IPS DF 6.9 (cell line): ENCODE measurements around the gene SORCS2.

Experiments
- DNase-seq: peaks from one replicate; pipeline ENCODE4 v3.0.0-alpha.2; 2013; ENCODE audit warnings: low read depth, low spot score
- H3K27ac ChIP-seq: one replicate; pipeline ENCODE4 v1.5.1; 2013; ENCODE audit warnings: low read length, control low read depth
- H3K27me3 ChIP-seq: 2 replicates; pipeline ENCODE4 v1.6.1; 2013; ENCODE audit warnings: mild to moderate bottlenecking, low read length; ENCODE audit not compliant: control insufficient read depth, insufficient read depth
- H3K36me3 ChIP-seq: 2 replicates; pipeline ENCODE4 v1.6.1; 2013; ENCODE audit warnings: low read length; ENCODE audit not compliant: control insufficient read depth, insufficient read depth
- H3K4me1 ChIP-seq: 2 replicates; pipeline ENCODE4 v1.6.1; 2013; ENCODE audit warnings: low read length; ENCODE audit not compliant: control insufficient read depth, insufficient read depth
- H3K4me3 ChIP-seq: 2 replicates; pipeline ENCODE4 v1.5.1; 2013; ENCODE audit warnings: mild to moderate bottlenecking, low read length
- H3K9me3 ChIP-seq: 2 replicates; pipeline ENCODE4 v1.6.1; 2013; ENCODE audit warnings: low read length, inconsistent platforms; ENCODE audit not compliant: control insufficient read depth, insufficient read depth
- WGBS: extraction: QIAGEN DNeasy Blood & Tissue Kit; methylation state at CpG from one replicate; pipeline ENCODE4 v1.1.7; 2013; ENCODE audit warnings: mixed read lengths, missing lambda C conversion rate; ENCODE audit not compliant: insufficient read length, insufficient coverage; 5-methylcytosine and 5-hydroxymethylcytosine counted together

The SORCS2 gene

GRCh38 chr4:7535619-7536018, 343.3 kb downstream of the SORCS2 start:
- H3K27ac ChIP-seq = no peak overlapping the region
- no peaks in the 10 kb centered on the region for H3K27me3 ChIP-seq
- H3K4me1 ChIP-seq = peaks cover 4% of the 10 kb centered on the region
- WGBS = no CpG with 5 or more reads among the region's 11 CpGs
- H3K4me3 ChIP-seq = no peak overlapping the region
- DNase-seq = no peak
- no peaks in the 10 kb centered on the region for H3K36me3 ChIP-seq
- H3K9me3 ChIP-seq = no peaks in the 10 kb centered on the region

GRCh38 chr4:7536876-7537275, 344.5 kb downstream of the SORCS2 start:
- Histone ChIP-seq H3K4me3 (no peak overlapping the region), H3K36me3 (no peaks in the 10 kb centered on the region), H3K9me3 (no peaks in the 10 kb centered on the region), H3K27ac (no peak overlapping the region), H3K4me1 (no peaks in the 10 kb centered on the region; the same call in 1 of the 2 replicates), H3K27me3 (no peaks in the 10 kb centered on the region)
- no CpG with 5 or more reads among the region's 8 CpGs for WGBS
- DNase-seq = no peak

GRCh38 chr4:7537853-7538400, 345.6 kb downstream of the SORCS2 start:
- no peak overlapping the region for H3K27ac ChIP-seq
- no peaks in the 10 kb centered on the region for H3K4me1 ChIP-seq
- H3K27me3 ChIP-seq = no peaks in the 10 kb centered on the region
- no peak overlapping the region for H3K4me3 ChIP-seq
- no peak for DNase-seq
- no peaks in the 10 kb centered on the region for H3K9me3 ChIP-seq
- H3K36me3 ChIP-seq = no peaks in the 10 kb centered on the region
- no CpG with 5 or more reads among the region's 8 CpGs for WGBS

- WGBS = no CpG with 5 or more reads among the region's 8 CpGs
- Histone ChIP-seq H3K27ac (no peak overlapping the region), H3K4me3 (no peak overlapping the region)
These were observed 346.2 kb downstream of the SORCS2 start for GRCh38 chr4:7538518-7538917.

GRCh38 chr4:7539186-7539585, 346.8 kb downstream of the SORCS2 start:
- H3K4me1 ChIP-seq = no peaks in the 10 kb centered on the region
- H3K27ac ChIP-seq = no peak overlapping the region
- no peak for DNase-seq
- H3K36me3 ChIP-seq = no peaks in the 10 kb centered on the region
- H3K4me3 ChIP-seq = no peak overlapping the region
- H3K27me3 ChIP-seq = no peaks in the 10 kb centered on the region
- WGBS = no CpG with 5 or more reads among the region's 3 CpGs
- no peaks in the 10 kb centered on the region for H3K9me3 ChIP-seq

More at GRCh38 chr4:7538518-7538917, 346.2 kb downstream of the SORCS2 start:
- DNase-seq = no peak
- Histone ChIP-seq H3K9me3 (no peaks in the 10 kb centered on the region), H3K4me1 (no peaks in the 10 kb centered on the region), H3K27me3 (no peaks in the 10 kb centered on the region), H3K36me3 (no peaks in the 10 kb centered on the region)

GRCh38 chr4:7539659-7540058, 347.3 kb downstream of the SORCS2 start:
- WGBS = no CpG with 5 or more reads among the region's 9 CpGs
- H3K4me1 ChIP-seq = no peaks in the 10 kb centered on the region
- H3K4me3 ChIP-seq = no peak overlapping the region
- no peaks in the 10 kb centered on the region for H3K9me3 ChIP-seq
- DNase-seq = no peak
- no peaks in the 10 kb centered on the region for H3K27me3 ChIP-seq
- H3K27ac ChIP-seq = no peak overlapping the region
- no peaks in the 10 kb centered on the region for H3K36me3 ChIP-seq

GRCh38 chr4:7540206-7540605, 347.9 kb downstream of the SORCS2 start:
- no CpG with 5 or more reads among the region's 12 CpGs for WGBS
- no peak for DNase-seq
- Histone ChIP-seq H3K4me3 (no peak overlapping the region), H3K9me3 (no peaks in the 10 kb centered on the region), H3K27me3 (no peaks in the 10 kb centered on the region), H3K4me1 (no peaks in the 10 kb centered on the region), H3K36me3 (no peaks in the 10 kb centered on the region), H3K27ac (no peak overlapping the region)

- Histone ChIP-seq H3K27ac (no peak overlapping the region), H3K9me3 (no peaks in the 10 kb centered on the region), H3K36me3 (no peaks in the 10 kb centered on the region), H3K4me3 (no peak overlapping the region), H3K4me1 (no peaks in the 10 kb centered on the region), H3K27me3 (no peaks in the 10 kb centered on the region)
- no peak for DNase-seq
- WGBS = no CpG with 5 or more reads among the region's 17 CpGs
These were observed 348.5 kb downstream of the SORCS2 start for GRCh38 chr4:7540654-7541413.

- Histone ChIP-seq H3K36me3 (no peaks in the 10 kb centered on the region), H3K4me3 (no peak overlapping the region), H3K27me3 (no peaks in the 10 kb centered on the region), H3K9me3 (no peaks in the 10 kb centered on the region), H3K27ac (no peak overlapping the region), H3K4me1 (no peaks in the 10 kb centered on the region)
- DNase-seq = no peak
- no CpG with 5 or more reads among the region's 8 CpGs for WGBS
These were observed 349.1 kb downstream of the SORCS2 start for GRCh38 chr4:7541414-7541810.

GRCh38 chr4:7542781-7543180, 350.4 kb downstream of the SORCS2 start:
- H3K36me3 ChIP-seq = no peaks in the 10 kb centered on the region
- DNase-seq = no peak
- H3K4me1 ChIP-seq = no peaks in the 10 kb centered on the region
- H3K27me3 ChIP-seq = no peaks in the 10 kb centered on the region
- no peaks in the 10 kb centered on the region for H3K9me3 ChIP-seq
- H3K27ac ChIP-seq = no peak overlapping the region
- H3K4me3 ChIP-seq = no peak overlapping the region
- no CpG with 5 or more reads among the region's 4 CpGs for WGBS
